Posterior cingulate gyrus (tissue), 11 donors: ENCODE results near the gene ANKRD53.
"Not testable (repeated sequence)": the region's sequence is repeated elsewhere in the genome, so short reads cannot be mapped to it uniquely, and the experiment has no call there.

Experiments used
- DNase-seq, 10 donors: peaks; one replicate each; pipeline versions ENCODE4 v3.0.0 to v3.0.0-alpha.2; 2020 to 2021; ENCODE audit warnings: mixed read lengths in 3 of 10
- intact Hi-C: fragments of 100-400 bp; cut with DNase I; formaldehyde crosslinking; loops from one replicate; pipeline ENCODE4 v1.15.1; 2023

ANKRD53 gene

GRCh38 chr2:70985956-70986355 lies 7.5 kb downstream of the ANKRD53 start:
- DNase-seq, result peak in 2 of 10 donors; percentile 2 to 17
- intact Hi-C loops, result no loop called here

GRCh38 chr2:70986499-70987189 lies 8.2 kb downstream of the ANKRD53 start:
- intact Hi-C loops, result no loop called here
- DNase-seq, result no peak

GRCh38 chr2:70987386-70987785 lies 9.0 kb downstream of the ANKRD53 start:
- intact Hi-C loops, result no loop called here

GRCh38 chr2:70988151-70988550 lies 9.7 kb downstream of the ANKRD53 start:
- intact Hi-C loops, result no loop called here
- DNase-seq, result peak in 2 of 10 donors; percentile 2 to 25

More at GRCh38 chr2:70987386-70987785, 9.0 kb downstream of the ANKRD53 start:
- peak in 1 of 10 donors; percentile 16 for DNase-seq

- DNase-seq, result peak in 1 of 10 donors; percentile 50
- intact Hi-C loops, result no loop called here
Observed at GRCh38 chr2:70988726-70989648, 10.6 kb downstream of the ANKRD53 start.

- DNase-seq, result no peak
- intact Hi-C loops, result loop anchor here (5.0 kb wide), 1 partner anchor 77 kb away; the partner anchor contains the start of gene NAGK
Observed at GRCh38 chr2:70990216-70990615, 11.8 kb downstream of the ANKRD53 start.

GRCh38 chr2:70991142-70991541 lies 12.7 kb downstream of the ANKRD53 start:
- intact Hi-C loops, result loop anchor here (5.0 kb wide), 1 partner anchor 76 kb away; the partner anchor contains the start of gene NAGK
- DNase-seq, result peak in 1 of 10 donors; percentile 55

GRCh38 chr2:70991742-70992141 lies 13.3 kb downstream of the ANKRD53 start:
- intact Hi-C loops, result loop anchor here (5.0 kb wide), 1 partner anchor 76 kb away; the partner anchor contains the start of gene NAGK
- peak in 1 of 10 donors; percentile 58 for DNase-seq

GRCh38 chr2:70992945-70993853 lies 14.8 kb downstream of the ANKRD53 start:
- DNase-seq, result peak in 1 of 10 donors; percentile 41
- intact Hi-C loops, result loop anchor here (5.0 kb wide), 1 partner anchor 74 kb away; the partner anchor contains the start of gene NAGK

GRCh38 chr2:70994009-70994698 lies 15.7 kb downstream of the ANKRD53 start:
- DNase-seq, result peak in 1 of 10 donors; percentile 32

GRCh38 chr2:70994699-70995425 lies 16.4 kb downstream of the ANKRD53 start, which contains the start of gene TEX261:
TEX261 (minus strand) TSS chr2:70994873; CDS start chr2:70994757, 116 bp downstream.
- DNase-seq, result peak; percentile 83 to 98 (median 90)
- intact Hi-C loops, result loop anchor here (5.0 kb wide), 1 partner anchor 72 kb away; the partner anchor contains the start of gene NAGK

More at GRCh38 chr2:70994009-70994698, 15.7 kb downstream of the ANKRD53 start:
- intact Hi-C loops, result loop anchor here (5.0 kb wide), 1 partner anchor 73 kb away; the partner anchor contains the start of gene NAGK

- intact Hi-C loops, result no loop called here
- peak in 3 of 10 donors; percentile 25 to 84 (median 78) for DNase-seq
Observed at GRCh38 chr2:70995426-70995729, 16.9 kb downstream of the ANKRD53 start.

GRCh38 chr2:70998885-70999284 lies 20.5 kb downstream of the ANKRD53 start:
- intact Hi-C loops, DNase-seq: not testable (repeated sequence)

GRCh38 chr2:70999362-70999761 lies 20.9 kb downstream of the ANKRD53 start:
- no peak for DNase-seq
- intact Hi-C loops, result no loop called here

- DNase-seq, result not testable (repeated sequence)
- intact Hi-C loops, result loop anchor here (5.0 kb wide), 1 partner anchor 72 kb away; no protein-coding TSS in a partner anchor
Observed at GRCh38 chr2:70999931-71000330, 21.5 kb downstream of the ANKRD53 start.

GRCh38 chr2:71000780-71001591 lies 22.6 kb downstream of the ANKRD53 start:
- DNase-seq, result peak; percentile 40 to 96 (median 72)
- intact Hi-C loops, result loop anchor here (5.0 kb wide), 1 partner anchor 71 kb away; no protein-coding TSS in a partner anchor

GRCh38 chr2:71001592-71001927 lies 23.1 kb downstream of the ANKRD53 start:
- intact Hi-C loops, result loop anchor here (5.0 kb wide), 1 partner anchor 71 kb away; no protein-coding TSS in a partner anchor
- DNase-seq, result no peak
